B cell (primary cell): ENCODE data around the gene ABR. TPM values are rescaled to one million over a fixed set of nuclear protein-coding genes. Genes with fewer than 3 reads are reported as not detected.

Experiments
- ATAC-seq: fragments of 200-7000 bp; cut with Tn5 transposase; one replicate; pipeline ENCODE4 v1.10.0; 2021; ENCODE audit warnings: low read depth, mild to moderate bottlenecking, moderate number of reproducible peaks, moderate library complexity
- CTCF ChIA-PET: fragments of 350-600 bp; sonication (Branson Sonifier 250); formaldehyde crosslinking; loops from one replicate; lab custom pipeline; 2021; ENCODE audit warnings: antibody characterized with exemption, inconsistent platforms; lab: Charles Lee
- POLR2A ChIA-PET: fragments of 350-600 bp; sonication (Branson Sonifier 250); formaldehyde crosslinking; loops from one replicate; lab custom pipeline; 2021; ENCODE audit warnings: antibody characterized with exemption; lab: Charles Lee
- DNase-seq: peaks from one replicate; pipeline ENCODE4 v3.0.0; 2013
- H2AFZ ChIP-seq: 2 replicates; pipeline ENCODE4 v1.6.1; 2012; ENCODE audit warnings: mild to moderate bottlenecking, low read depth, low read length; ENCODE audit not compliant: insufficient read depth, poor library complexity, severe bottlenecking
- H3K27ac ChIP-seq, 2 donors: 1 replicate in 1 of 2; 2 replicates in 1 of 2; pipeline ENCODE4 v1.5.1; 2012 to 2013; ENCODE audit warnings: low read length in 2 of 2, mild to moderate bottlenecking in 2 of 2, moderate library complexity in 1 of 2
- H3K27me3 ChIP-seq, 4 experiments: fragments of 200-600 bp in 1 of 4; sonication (generic) in 1 of 4; replicated peaks in 1 of 4; 1 replicate in 2 of 4; 2 replicates in 2 of 4; pipeline versions ENCODE4 v1.6.1 to v1.7.0; 2013 to 2016; ENCODE audit warnings: low read length in 3 of 4, mild to moderate bottlenecking in 2 of 4, mixed read lengths in 1 of 4, moderate library complexity in 1 of 4; ENCODE audit not compliant: insufficient read depth in 4 of 4, control insufficient read depth in 3 of 4; ENCODE audit errors: control extremely low read depth in 1 of 4
- H3K36me3 ChIP-seq, 2 experiments: replicated peaks in 1 of 2; 1 replicate in 1 of 2; 2 replicates in 1 of 2; pipeline versions ENCODE4 v1.6.1 to v1.7.1; 2013; ENCODE audit warnings: low read length in 1 of 2; ENCODE audit not compliant: insufficient read depth in 2 of 2, control insufficient read depth in 1 of 2; ENCODE audit errors: control extremely low read depth in 1 of 2, extremely low read depth in 1 of 2
- H3K4me1 ChIP-seq, 2 donors: fragments of 200-600 bp in 1 of 2; sonication (generic) in 1 of 2; 1 replicate in 1 of 2; 2 replicates in 1 of 2; pipeline versions ENCODE4 v1.5.1 to v1.6.1; 2013 to 2017; ENCODE audit warnings: low read length in 2 of 2; ENCODE audit not compliant: control insufficient read depth in 2 of 2, insufficient read depth in 2 of 2
- H3K4me2 ChIP-seq: replicated peaks from 2 replicates; pipeline ENCODE3; 2012; ENCODE audit warnings: mild to moderate bottlenecking, low read depth, low read length; ENCODE audit not compliant: poor library complexity, severe bottlenecking
- H3K4me3 ChIP-seq, 5 experiments: fragments of 200-600 bp in 1 of 5; sonication (generic) in 1 of 5; 1 replicate in 3 of 5; 2 replicates in 2 of 5; pipeline versions ENCODE4 v1.5.1 to v1.7.0; 2011 to 2016; ENCODE audit warnings: low read length in 4 of 5, mild to moderate bottlenecking in 4 of 5, low read depth in 2 of 5, control low read depth in 1 of 5, moderate library complexity in 1 of 5; ENCODE audit not compliant: insufficient read depth in 1 of 5; ENCODE audit errors: control extremely low read depth in 1 of 5, extremely low read depth in 1 of 5
- H3K79me2 ChIP-seq: fragments of 200-600 bp; sonication (generic); one replicate; pipeline ENCODE4 v1.6.0; 2016; ENCODE audit warnings: low read length; ENCODE audit not compliant: control insufficient read depth, insufficient read depth
- H3K9ac ChIP-seq: fragments of 200-600 bp; sonication (generic); 2 replicates; pipeline ENCODE4 v1.6.1; 2017; ENCODE audit warnings: mild to moderate bottlenecking, low read length, moderate library complexity
- H3K9me3 ChIP-seq, 3 donors: one replicate each; pipeline versions ENCODE4 v1.6.1 to v1.7.1; 2013; ENCODE audit warnings: low read length in 2 of 3; ENCODE audit not compliant: control insufficient read depth in 2 of 3, insufficient read depth in 1 of 3; ENCODE audit errors: control extremely low read depth in 1 of 3
- H4K20me1 ChIP-seq: 2 replicates; pipeline ENCODE4 v1.6.0; 2012; ENCODE audit warnings: mild to moderate bottlenecking, low read length; ENCODE audit not compliant: insufficient read depth, control insufficient read depth, poor library complexity, severe bottlenecking
- H3K27ac Mint-ChIP-seq: one replicate; pipeline ENCODE4 v1.8.0; 2021; ENCODE audit warnings: mixed read lengths
- H3K27me3 Mint-ChIP-seq: one replicate; pipeline ENCODE4 v1.8.0; 2021; ENCODE audit warnings: mixed read lengths
- H3K4me1 Mint-ChIP-seq: one replicate; pipeline ENCODE4 v1.8.0; 2021; ENCODE audit warnings: mixed read lengths
- H3K4me3 Mint-ChIP-seq: one replicate; pipeline ENCODE4 v1.8.0; 2021; ENCODE audit warnings: mixed read lengths
- H3K9me3 Mint-ChIP-seq: one replicate; pipeline ENCODE4 v1.8.0; 2022; ENCODE audit warnings: mixed read lengths; ENCODE audit not compliant: insufficient read depth
- CTCF ChIP-seq: fragments of 200-600 bp; IDR thresholded peaks from one replicate; pipeline ENCODE4 v1.8.0; 2022; ENCODE audit warnings: antibody characterized with exemption, mild to moderate bottlenecking
- EZH2 ChIP-seq: IDR thresholded peaks from 2 replicates; pipeline ENCODE4 v1.6.1; 2012; ENCODE audit warnings: borderline replicate concordance, low read depth, mild to moderate bottlenecking, moderate library complexity, low read length; ENCODE audit not compliant: insufficient read depth, poor library complexity, severe bottlenecking
- WGBS: methylation state at CpG from one replicate; pipeline ENCODE4 v1.1.5; 2013; ENCODE audit warnings: missing lambda C conversion rate; ENCODE audit not compliant: insufficient coverage; 5-methylcytosine and 5-hydroxymethylcytosine counted together
- intact Hi-C: fragments of 100-400 bp; cut with micrococcal nuclease; formaldehyde crosslinking; loops from one replicate; pipeline ENCODE4 v1.10.0; 2022
- polyA plus RNA-seq: library from polyadenylated mRNA; depleted of rRNA; stranded (reverse); fragments of >200 nt; gene quantifications from 2 replicates; pipeline ENCODE4 v1.2.3, GENCODE V29; 2012
- total RNA-seq, 2 donors: library from RNA; stranded (reverse); fragments of 120-200 nt in 1 of 2; gene quantifications; 1 replicate in 1 of 2; 2 replicates in 1 of 2; pipeline versions ENCODE4 v1.2.3 to v1.2.4, GENCODE V29; 2013 to 2022

ABR gene
- total and polyA plus RNA-seq, 2 donors (not counting 1 experiment from before 2014, with no cell fraction given): 79.8 to 262 TPM

DNA sequence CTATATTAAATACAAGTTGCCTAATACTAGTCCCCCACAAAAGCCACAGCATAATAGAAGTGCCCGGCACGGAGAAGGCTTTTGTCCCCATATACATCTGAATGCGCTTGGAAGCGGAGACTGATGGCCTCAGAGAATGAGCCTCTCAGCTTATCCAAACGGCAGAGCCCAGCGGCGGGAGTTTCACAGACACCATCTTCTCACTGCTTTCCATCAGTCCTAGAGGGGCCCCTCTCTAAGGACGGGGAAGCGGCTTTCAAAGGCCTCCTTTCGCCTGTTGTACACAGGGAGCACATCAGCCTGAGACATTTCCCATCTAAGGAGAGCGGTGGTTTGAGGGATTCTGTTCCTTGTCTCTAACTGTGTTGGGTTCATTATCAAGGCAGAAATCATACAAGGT lies 217.1 kb downstream of the ABR start:
- no peaks in the 10 kb centered on the region for H4K20me1 ChIP-seq
- intact Hi-C loops: no loop called here
- TF ChIP-seq CTCF: no peak
- no peak for TF ChIP-seq EZH2
- ChIA-PET CTCF (no interaction called here), POLR2A (no interaction called here)
- H3K36me3 ChIP-seq: no peaks in the 10 kb centered on the region
- DNase-seq (no peak), ATAC-seq (no peak)
- no peaks in the 10 kb centered on the region for H3K9me3 ChIP-seq
- H3K4me1 ChIP-seq: no peaks in the 10 kb centered on the region
- H3K4me3 Mint-ChIP-seq: no peak overlapping the region
- H3K9ac ChIP-seq: no peak overlapping the region
- WGBS: 84% methylated on average over 9 of the region's 11 CpGs
- no peak overlapping the region for H3K4me2 ChIP-seq
- H3K4me1 Mint-ChIP-seq: no peaks in the 10 kb centered on the region
- no peak overlapping the region for H3K27ac ChIP-seq
- H2AFZ ChIP-seq: no peak overlapping the region
- H3K9me3 Mint-ChIP-seq: no peaks in the 10 kb centered on the region
- H3K27me3 Mint-ChIP-seq: peaks cover 21% of the 10 kb centered on the region
- H3K27ac Mint-ChIP-seq: no peak overlapping the region
- H3K79me2 ChIP-seq: no peaks in the 10 kb centered on the region
- H3K27me3 ChIP-seq: no peaks in the 10 kb centered on the region
- H3K4me3 ChIP-seq: no peak overlapping the region

GRCh38 chr17:962166-962565 lies 217.6 kb downstream of the ABR start:
- H3K4me2 ChIP-seq: no peak overlapping the region
- no peak overlapping the region for H3K9ac ChIP-seq
- H3K4me1 ChIP-seq: no peaks in the 10 kb centered on the region
- no peak for DNase-seq
- intact Hi-C loops: no loop called here
- no CpG with 5 or more reads among the region's 8 CpGs for WGBS
- H3K4me3 ChIP-seq: no peak overlapping the region
- Mint-ChIP-seq H3K27me3 (peaks cover 21% of the 10 kb centered on the region), H3K4me1 (no peaks in the 10 kb centered on the region), H3K9me3 (no peaks in the 10 kb centered on the region), H3K4me3 (no peak overlapping the region), H3K27ac (no peak overlapping the region)
- CTCF ChIA-PET: no interaction called here
- H3K79me2 ChIP-seq: no peaks in the 10 kb centered on the region
- POLR2A ChIA-PET: no interaction called here
- H2AFZ ChIP-seq: no peak overlapping the region
- no peak for ATAC-seq
- no peaks in the 10 kb centered on the region for H4K20me1 ChIP-seq
- no peaks in the 10 kb centered on the region for H3K27me3 ChIP-seq
- H3K9me3 ChIP-seq: no peaks in the 10 kb centered on the region
- H3K27ac ChIP-seq: no peak overlapping the region
- H3K36me3 ChIP-seq: no peaks in the 10 kb centered on the region
- TF ChIP-seq CTCF: no peak
- TF ChIP-seq EZH2: no peak
